ENCODE measurements around the gene SAFB2. TPM values are rescaled to one million over a fixed set of nuclear protein-coding genes. Genes with fewer than 3 reads are reported as not detected.

SAFB2 gene
- total and polyA plus RNA-seq, 2 donors (not counting 3 experiments of a cell fraction or from before 2014, with no cell fraction given): 24.6 to 85.9 TPM

DNA sequence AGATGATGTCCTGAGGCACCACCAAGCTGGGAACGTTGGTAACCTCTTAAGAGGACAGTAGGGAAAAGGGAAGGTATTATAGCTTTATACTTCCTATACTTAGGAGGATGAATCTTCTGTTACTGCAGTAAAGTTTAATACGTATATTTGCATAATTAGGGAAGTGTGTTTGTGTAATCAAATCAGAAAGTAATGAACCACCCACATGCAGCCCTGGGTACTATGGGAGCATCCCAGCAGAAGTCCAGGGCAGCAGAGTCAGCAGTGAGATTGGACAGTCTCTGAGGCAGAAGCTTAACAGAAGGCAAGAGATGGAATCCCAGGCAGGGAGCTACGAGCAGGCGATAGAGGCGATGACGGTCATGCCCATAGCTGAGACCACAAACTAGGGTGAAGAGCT lies 12.9 kb upstream of the SAFB2 start:
- intact Hi-C loops (cut with micrococcal nuclease): no loop called here

DNA sequence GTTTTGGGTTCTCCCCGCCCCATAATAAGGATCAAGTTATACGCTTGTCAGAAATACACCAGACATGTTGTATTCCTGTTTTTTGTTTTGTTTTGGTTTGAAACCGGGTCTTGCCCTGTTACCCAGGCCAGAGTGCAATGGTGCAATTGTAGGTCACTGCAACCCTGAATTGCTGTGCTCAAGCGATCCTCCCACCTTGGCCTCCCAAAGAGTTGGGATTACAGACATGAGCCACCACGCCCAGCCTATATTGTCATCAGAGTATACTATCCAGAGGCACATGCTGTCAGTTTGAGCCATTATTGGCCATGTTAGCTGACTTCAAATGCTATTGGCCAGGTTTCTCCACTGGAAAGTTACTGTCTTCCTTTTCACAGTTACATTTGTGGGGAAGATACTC lies 10.1 kb upstream of the SAFB2 start:
- H3K4me2 ChIP-seq (ENCODE audit: insufficient read depth, low read length): no peak overlapping the region

More for the DNA sequence above, 12.9 kb upstream of the SAFB2 start:
- Histone ChIP-seq H3K4me3 (replicated peaks in 1 of 3; ENCODE audit: insufficient read depth in 1 of 3, low read depth in 1 of 3, low read length in 3 of 3) (no peak overlapping the region), H3K27me3 (ENCODE audit: control insufficient read depth in 2 of 2, insufficient read depth in 2 of 2, low read length in 2 of 2) (no peaks in the 10 kb centered on the region), H2AFZ (ENCODE audit: low read depth, low read length) (no peak overlapping the region), H3K36me3 (ENCODE audit: control insufficient read depth in 2 of 2, extremely low read depth in 1 of 2, insufficient read depth in 2 of 2, low read length in 2 of 2) (peaks cover 0 to 2% of the 10 kb centered on the region in 2 experiments), H3K9me1 (replicated peaks; ENCODE audit: control insufficient read depth, extremely low read depth, insufficient read depth, low read length) (no peaks in the 10 kb centered on the region), H3K27ac (ENCODE audit: insufficient read depth, low read depth, low read length) (no peak overlapping the region), H3K4me2 (ENCODE audit: insufficient read depth, low read length) (no peak overlapping the region), H4K20me1 (replicated peaks; ENCODE audit: control insufficient read depth, extremely low read depth, insufficient read depth, low read length) (peaks cover 6% of the 10 kb centered on the region), H3K79me2 (ENCODE audit: control insufficient read depth, insufficient read depth, low read length) (peaks cover 94% of the 10 kb centered on the region), H3K9ac (replicated peaks; ENCODE audit: extremely low read depth, insufficient read depth, low read length) (no peak overlapping the region), H3K4me1 (ENCODE audit: control insufficient read depth, extremely low read depth, insufficient read depth, low read length) (no peaks in the 10 kb centered on the region), H3K9me3 (replicated peaks; ENCODE audit: control insufficient read depth, insufficient read depth, low read length) (no peaks in the 10 kb centered on the region)
- FAIRE-seq (no peak), DNase-seq (ENCODE audit: low read depth, low spot score) (no peak)
- CTCF ChIA-PET: no interaction called here
- no TSS peak for BruUV-seq (replicated peaks)
- dilution Hi-C loops (cut with MboI; ENCODE audit: extremely low pct_ligation_motif_present, low sequenced_read_pairs): no loop called here
- TF ChIP-seq EZH2 (IDR thresholded peaks at IDR 0.05; ENCODE audit: borderline replicate concordance, low read depth, low read length, severe bottlenecking): no peak
- TF ChIP-seq, protein P1, sequence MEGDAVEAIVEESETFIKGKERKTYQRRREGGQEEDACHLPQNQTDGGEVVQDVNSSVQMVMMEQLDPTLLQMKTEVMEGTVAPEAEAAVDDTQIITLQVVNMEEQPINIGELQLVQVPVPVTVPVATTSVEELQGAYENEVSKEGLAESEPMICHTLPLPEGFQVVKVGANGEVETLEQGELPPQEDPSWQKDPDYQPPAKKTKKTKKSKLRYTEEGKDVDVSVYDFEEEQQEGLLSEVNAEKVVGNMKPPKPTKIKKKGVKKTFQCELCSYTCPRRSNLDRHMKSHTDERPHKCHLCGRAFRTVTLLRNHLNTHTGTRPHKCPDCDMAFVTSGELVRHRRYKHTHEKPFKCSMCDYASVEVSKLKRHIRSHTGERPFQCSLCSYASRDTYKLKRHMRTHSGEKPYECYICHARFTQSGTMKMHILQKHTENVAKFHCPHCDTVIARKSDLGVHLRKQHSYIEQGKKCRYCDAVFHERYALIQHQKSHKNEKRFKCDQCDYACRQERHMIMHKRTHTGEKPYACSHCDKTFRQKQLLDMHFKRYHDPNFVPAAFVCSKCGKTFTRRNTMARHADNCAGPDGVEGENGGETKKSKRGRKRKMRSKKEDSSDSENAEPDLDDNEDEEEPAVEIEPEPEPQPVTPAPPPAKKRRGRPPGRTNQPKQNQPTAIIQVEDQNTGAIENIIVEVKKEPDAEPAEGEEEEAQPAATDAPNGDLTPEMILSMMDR (IDR thresholded peaks at IDR 0.05; ENCODE audit: extremely low read depth in 1 of 2, insufficient read depth in 1 of 2, low read depth in 1 of 2, low read length in 2 of 2): no peak
- no peak for TF ChIP-seq POLR2A (IDR thresholded peaks at IDR 0.05; ENCODE audit: low read depth, low read length)
- no peak for TF ChIP-seq POLR2AphosphoS5 (IDR thresholded peaks at IDR 0.05; ENCODE audit: insufficient read depth, low read depth, low read length)
- TF ChIP-seq GATA2 (IDR thresholded peaks at IDR 0.05; ENCODE audit: insufficient read depth, insufficient read length, low read depth, low read length): no peak
- POLR2A ChIA-PET: no interaction called here

More for the DNA sequence above, 10.1 kb upstream of the SAFB2 start:
- ChIA-PET POLR2A (no interaction called here), CTCF (no interaction called here)
- BruUV-seq (replicated peaks): no TSS peak
- H3K27ac ChIP-seq (ENCODE audit: insufficient read depth, low read depth, low read length): no peak overlapping the region
- H3K27me3 ChIP-seq (ENCODE audit: control insufficient read depth in 2 of 2, insufficient read depth in 2 of 2, low read length in 2 of 2): no peaks in the 10 kb centered on the region
- no peak for FAIRE-seq
- H3K4me1 ChIP-seq (ENCODE audit: control insufficient read depth, extremely low read depth, insufficient read depth, low read length): no peaks in the 10 kb centered on the region
- peaks cover 96% of the 10 kb centered on the region for H3K79me2 ChIP-seq (ENCODE audit: control insufficient read depth, insufficient read depth, low read length)
- H3K9ac ChIP-seq (replicated peaks; ENCODE audit: extremely low read depth, insufficient read depth, low read length): no peak overlapping the region
- no peak for TF ChIP-seq POLR2A (IDR thresholded peaks at IDR 0.05; ENCODE audit: low read depth, low read length)
- no peak for TF ChIP-seq JUN (IDR thresholded peaks at IDR 0.05; ENCODE audit: borderline replicate concordance, insufficient read depth, insufficient read length, low read depth)
- no peak for TF ChIP-seq MYC (IDR thresholded peaks at IDR 0.05; ENCODE audit: low read depth, low read length)
- TF ChIP-seq, protein P2, sequence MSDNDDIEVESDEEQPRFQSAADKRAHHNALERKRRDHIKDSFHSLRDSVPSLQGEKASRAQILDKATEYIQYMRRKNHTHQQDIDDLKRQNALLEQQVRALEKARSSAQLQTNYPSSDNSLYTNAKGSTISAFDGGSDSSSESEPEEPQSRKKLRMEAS (IDR thresholded peaks at IDR 0.05; ENCODE audit: insufficient read depth, insufficient read length): no peak
- no peak for TF ChIP-seq EZH2 (IDR thresholded peaks at IDR 0.05; ENCODE audit: borderline replicate concordance, low read depth, low read length, severe bottlenecking)
- TF ChIP-seq GATA2 (IDR thresholded peaks at IDR 0.05; ENCODE audit: insufficient read depth, insufficient read length, low read depth, low read length): no peak
- no peak for TF ChIP-seq POLR2AphosphoS5 (IDR thresholded peaks at IDR 0.05; ENCODE audit: insufficient read depth, low read depth, low read length)
- TF ChIP-seq, protein P1 (IDR thresholded peaks at IDR 0.05; ENCODE audit: extremely low read depth in 1 of 2, insufficient read depth in 1 of 2, low read depth in 1 of 2, low read length in 2 of 2): no peak
- TF ChIP-seq FOS (IDR thresholded peaks at IDR 0.05; ENCODE audit: borderline replicate concordance, insufficient read depth, low read length): no peak
- H4K20me1 ChIP-seq (replicated peaks; ENCODE audit: control insufficient read depth, extremely low read depth, insufficient read depth, low read length): peaks cover 8% of the 10 kb centered on the region
- intact Hi-C loops (cut with micrococcal nuclease): no loop called here
- dilution Hi-C loops (cut with MboI; ENCODE audit: extremely low pct_ligation_motif_present, low sequenced_read_pairs): no loop called here
- DNase-seq (ENCODE audit: low read depth, low spot score): no peak
- H3K9me1 ChIP-seq (replicated peaks; ENCODE audit: control insufficient read depth, extremely low read depth, insufficient read depth, low read length): no peaks in the 10 kb centered on the region
- H3K36me3 ChIP-seq (ENCODE audit: control insufficient read depth in 2 of 2, extremely low read depth in 1 of 2, insufficient read depth in 2 of 2, low read length in 2 of 2): peaks cover 4 to 9% of the 10 kb centered on the region in 2 experiments
- no peak overlapping the region for H2AFZ ChIP-seq (ENCODE audit: low read depth, low read length)
- no peak overlapping the region for H3K4me3 ChIP-seq (replicated peaks in 1 of 3; ENCODE audit: insufficient read depth in 1 of 3, low read depth in 1 of 3, low read length in 3 of 3)
- H3K9me3 ChIP-seq (replicated peaks; ENCODE audit: control insufficient read depth, insufficient read depth, low read length): no peaks in the 10 kb centered on the region

Data from endothelial cell of umbilical vein (primary cell).